ENCODE data around the gene ACBD6.

ACBD6 gene

GRCh38 chr1:180253585-180254495 is 248.5 kb downstream of the ACBD6 start:
- DNase-seq, result no peak

GRCh38 chr1:180252638-180253536 is 249.5 kb downstream of the ACBD6 start:
- no peak for DNase-seq

DNA sequence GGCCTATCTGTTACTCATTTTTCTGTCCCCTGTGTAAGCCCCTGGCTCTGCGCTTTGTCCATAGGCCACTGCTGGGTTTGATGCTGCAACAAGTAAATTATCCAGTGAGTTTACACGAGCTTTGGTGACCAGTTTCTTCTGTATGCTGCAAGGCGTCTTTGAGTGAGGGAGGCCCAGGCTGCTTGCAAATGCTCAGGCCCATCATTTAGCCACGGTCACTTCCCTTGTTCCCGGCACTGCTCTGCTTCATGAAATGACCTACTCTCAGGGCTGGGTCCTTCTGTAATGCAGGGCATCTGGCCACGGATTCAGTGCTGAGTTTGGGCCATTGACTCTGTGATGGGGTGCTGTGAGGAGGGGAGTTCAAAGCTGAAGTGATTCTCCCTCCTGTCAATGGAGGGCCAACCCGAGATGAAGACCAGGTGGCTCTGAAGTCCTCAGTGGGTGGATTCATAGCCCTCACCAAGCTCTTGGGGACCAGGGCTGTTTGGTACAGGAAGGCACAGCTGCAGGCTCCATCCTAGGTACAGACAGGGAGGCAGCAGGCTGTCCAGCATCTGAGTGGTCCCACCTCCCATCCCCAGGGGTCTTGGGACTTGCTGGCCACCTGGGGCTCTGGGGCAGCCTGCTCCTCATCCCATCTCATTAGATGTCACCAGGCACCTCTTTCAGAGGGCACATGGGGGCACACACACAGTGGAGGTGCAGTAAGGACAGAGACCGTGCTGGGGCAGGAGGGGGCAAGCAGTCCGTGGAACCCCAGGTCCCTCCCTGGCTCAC is 250.7 kb downstream of the ACBD6 start:
- DNase-seq, result no peak

- no peak for DNase-seq
Measured at GRCh38 chr1:180250883-180251509, 251.4 kb downstream of the ACBD6 start.

DNA sequence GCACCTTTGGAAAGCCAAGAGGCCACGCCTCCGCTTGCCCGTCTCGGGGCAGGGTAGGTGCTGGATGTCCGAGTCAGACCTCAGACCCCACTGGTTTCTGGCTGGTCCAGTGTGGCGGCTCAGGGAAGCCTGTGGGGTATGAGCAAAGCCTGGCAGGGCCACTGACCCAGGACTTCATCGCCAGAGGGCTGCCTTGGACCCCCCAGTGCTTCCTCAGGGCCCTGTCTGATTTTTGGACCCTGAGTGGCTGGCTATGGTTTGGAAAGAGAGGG is 251.9 kb downstream of the ACBD6 start:
- DNase-seq, result no peak

DNA sequence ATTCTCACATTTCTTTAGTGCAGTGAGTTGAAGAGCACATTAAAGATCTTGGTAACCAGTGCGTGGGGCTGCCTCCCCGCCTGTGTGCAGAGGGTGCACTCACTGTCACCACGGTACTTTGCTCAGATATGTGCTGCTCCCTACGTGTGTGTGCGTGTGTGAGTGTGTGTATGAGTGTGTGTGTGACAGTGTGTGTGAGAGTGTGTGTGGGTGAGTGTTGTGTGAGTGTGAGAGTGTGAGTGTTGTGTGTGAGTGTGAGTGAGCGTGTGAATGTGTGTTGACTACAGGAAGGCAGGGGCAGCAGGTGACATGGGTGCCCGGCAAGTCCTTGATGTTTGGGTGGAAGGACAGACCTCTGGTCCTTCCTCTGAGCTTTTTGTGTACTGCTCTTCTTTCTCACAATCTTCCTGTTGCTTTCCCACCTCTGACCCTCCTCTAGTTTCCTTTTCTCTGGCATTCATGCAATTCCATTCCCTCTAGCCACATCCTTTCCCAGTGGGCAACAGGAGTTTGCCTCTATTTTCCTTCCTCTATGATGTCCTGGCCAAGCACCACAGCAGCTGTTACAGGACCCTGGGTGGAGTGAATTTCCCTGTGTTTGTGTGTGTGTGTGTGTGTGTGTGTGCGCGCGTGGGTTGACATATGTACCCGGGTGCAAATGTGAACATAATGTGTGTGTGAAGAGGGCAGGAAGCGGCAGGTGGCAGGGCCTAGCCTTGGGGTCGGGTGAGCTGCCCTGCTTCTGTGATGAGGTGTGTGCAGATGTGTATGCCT is 252.5 kb downstream of the ACBD6 start:
- DNase-seq, result no peak

- no peak for DNase-seq
Measured at GRCh38 chr1:180248731-180249681, 253.4 kb downstream of the ACBD6 start.

- DNase-seq, result no peak
Measured at GRCh38 chr1:180248176-180248575, 254.2 kb downstream of the ACBD6 start.

DNA sequence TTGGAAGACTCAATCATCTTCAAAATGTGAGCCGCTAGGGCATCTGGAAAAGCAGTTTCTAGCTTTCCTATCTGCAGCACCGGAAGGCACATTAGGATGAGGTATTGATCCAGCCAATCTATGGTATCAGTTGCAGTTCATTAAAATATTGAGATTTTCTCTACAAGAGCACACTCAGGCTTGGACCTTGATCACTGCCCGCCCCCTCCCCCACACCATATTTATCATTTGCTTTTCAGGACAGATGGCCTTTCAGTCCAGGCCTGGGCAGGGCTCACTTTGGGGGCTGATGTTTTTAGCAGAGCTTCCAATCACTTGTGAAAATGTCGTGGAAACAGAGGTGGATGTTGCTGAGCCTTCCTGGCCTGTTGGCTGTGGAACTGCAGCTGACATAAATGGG is 254.8 kb downstream of the ACBD6 start:
- no peak for DNase-seq

DNA sequence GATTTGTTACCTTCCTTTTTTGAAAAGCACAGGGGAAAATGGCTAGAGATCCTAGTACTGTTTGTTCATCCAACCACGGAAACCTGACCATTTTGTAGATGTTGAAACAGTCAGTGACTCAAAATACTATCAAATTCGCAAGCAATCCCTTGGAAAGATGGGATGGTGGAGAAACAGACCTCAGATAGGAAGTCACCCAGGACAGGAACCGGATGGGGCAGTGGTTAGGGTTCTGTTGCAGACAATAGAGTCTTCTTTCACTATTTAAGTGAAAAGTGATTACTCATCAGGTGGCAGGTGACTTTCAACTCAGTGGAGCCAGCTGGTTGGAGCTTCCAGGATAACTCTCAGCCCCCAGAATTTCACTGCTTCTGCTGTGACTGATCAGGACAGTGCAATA is 255.3 kb downstream of the ACBD6 start:
- no peak for DNase-seq

DNA sequence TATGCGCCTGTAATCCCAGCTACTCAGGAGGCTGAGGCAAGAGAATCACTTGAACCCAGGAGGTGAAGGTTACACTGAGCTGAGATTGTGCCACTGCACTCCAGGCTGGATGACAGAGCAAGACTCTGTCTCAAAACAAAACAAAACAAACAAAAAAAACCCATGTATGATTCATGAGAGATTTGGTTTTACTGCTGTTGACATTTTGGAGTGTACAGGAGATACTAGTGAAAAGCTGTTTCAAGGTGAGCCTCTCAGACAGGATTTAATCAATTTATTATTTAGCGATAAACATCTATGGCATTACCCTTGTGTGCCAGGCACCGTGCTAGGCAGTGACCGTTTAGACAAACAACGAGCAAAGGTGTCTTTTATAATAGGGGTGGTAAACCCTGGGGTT is 255.8 kb downstream of the ACBD6 start:
- no peak for DNase-seq

DNA sequence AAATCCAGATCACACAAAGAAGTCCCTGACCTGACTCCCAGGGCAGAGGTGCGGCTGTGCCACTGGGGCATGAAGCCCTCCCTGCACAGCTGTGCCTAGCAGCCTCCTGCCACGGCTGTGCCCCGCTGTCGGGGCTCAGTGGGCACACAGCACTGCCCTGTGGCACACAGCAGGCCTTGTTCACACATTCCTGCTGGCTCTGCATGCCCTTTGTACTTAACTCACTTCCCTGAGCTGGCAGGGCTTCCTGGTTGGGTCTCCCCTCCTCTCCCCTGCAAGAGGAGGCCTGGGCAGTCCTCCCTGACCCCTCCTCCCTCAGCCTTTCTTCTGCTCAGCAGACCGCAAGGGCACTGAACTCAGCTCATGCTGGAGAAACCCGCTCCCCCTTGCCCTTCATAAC is 257.5 kb downstream of the ACBD6 start:
- DNase-seq, result no peak

DNA sequence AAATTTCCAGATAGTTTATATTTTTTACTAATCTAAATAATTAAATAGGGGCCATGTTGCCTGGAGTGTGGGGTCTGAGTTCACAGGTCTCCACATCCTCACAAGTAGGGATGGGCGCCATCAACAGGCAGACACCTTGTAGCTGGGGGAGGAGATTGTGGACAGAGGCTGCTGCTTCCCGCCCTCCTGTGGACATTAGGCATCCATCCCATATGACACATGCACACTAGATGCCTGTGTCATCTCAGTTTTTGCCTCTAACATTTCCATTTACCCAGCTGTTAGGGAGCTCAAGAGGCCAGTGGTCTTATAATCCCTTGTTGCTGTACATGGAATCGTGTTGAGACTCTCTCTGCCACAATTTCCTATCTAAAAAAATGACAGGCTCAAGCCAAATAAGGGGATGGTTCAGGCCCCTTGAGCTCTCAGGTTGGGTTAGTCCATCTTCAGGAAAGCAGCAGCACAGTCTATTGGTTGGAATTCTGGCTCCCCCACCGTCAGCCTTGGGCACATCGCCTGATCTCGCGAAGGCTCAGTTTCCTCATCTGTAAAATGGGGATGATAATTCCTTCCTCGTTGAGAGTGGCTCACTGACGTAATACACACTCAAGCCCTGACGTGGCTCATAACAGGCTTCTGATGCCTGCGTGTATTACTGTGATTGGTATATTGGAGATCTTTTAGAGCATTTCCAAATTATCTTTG is 258.7 kb downstream of the ACBD6 start:
- no peak for DNase-seq

DNA sequence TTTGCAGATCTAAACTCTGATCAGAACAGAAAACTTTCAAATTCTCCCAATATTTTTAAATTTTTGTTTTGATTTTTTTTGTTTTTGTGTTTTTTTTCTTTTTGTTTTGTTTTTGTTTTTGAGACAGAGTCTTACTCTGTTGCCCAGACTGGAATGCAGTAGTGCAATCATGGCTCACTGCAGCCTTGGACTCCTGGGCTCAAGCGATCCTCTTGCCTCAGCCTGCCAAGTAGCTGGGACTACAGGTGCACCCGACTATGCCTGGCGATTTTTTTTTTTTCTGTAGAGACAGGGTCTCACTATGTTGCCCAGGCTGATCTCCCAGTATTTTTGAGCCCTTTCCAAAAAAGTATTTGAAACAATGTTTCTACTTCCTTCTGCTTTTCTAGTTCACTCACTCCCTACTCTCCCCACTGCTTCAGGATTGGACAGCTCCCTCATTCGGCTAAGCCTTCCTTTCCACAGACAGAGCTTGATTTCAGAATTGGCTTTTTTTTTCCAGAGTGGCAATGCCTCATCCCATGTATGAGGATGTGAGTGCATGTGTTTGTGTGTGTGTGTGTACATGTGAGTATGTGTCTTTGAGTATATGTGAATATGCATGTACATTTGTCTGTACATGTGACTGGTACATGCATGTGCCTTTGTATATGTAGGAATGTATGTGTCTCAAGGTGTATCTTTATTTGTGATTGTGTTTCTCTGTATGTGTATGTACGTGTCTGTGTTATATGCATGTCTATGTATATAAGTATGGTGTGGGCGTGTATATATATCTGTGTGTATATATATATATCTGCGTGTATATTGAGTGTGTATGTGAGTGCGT is 260.4 kb downstream of the ACBD6 start:
- DNase-seq, result no peak

DNA sequence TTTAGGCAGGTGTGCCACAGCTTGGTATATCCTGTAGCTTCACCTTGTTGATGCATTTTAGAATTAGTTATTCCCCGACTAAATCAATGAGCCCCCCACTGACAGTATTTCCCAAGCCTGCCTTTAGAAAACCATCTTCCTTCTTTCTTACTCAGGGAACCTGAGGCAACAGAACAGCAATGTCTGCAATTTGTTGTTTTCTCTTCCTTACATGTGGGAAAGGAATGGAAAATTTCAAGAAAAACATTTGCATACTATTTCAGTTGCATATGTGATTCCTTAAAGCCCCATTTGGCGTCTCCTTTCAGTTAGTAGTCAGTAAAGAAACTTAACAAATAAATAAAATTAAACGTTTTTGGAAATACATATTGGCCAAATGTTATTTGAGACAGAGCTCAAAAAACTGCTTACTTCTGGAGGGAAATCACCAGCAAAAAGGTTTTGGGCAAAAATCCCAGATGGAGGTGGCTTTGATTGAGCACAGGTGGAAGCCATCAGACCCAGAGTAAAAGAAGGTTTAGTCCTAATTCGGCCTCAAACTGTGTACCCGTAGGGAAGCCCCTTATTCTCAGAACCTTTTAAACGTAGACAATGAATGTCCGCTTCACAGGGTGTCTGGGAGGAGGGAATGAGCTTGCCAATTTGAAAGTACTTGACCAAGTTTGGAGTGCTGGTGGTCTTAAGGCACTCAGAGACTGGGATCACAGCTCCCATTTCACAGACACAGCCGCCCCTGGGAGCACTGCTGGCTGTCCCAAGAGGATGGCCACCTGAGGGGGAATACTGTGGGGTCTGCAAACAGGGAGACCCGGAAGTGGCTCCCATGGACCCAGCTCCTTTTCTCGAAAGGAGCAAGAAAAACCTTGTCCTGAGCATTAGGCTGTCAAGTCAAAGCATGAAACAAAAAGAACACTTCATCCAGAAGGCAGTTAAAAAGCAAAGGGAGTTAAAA is 263.0 kb downstream of the ACBD6 start:
- DNase-seq, result no peak

DNA sequence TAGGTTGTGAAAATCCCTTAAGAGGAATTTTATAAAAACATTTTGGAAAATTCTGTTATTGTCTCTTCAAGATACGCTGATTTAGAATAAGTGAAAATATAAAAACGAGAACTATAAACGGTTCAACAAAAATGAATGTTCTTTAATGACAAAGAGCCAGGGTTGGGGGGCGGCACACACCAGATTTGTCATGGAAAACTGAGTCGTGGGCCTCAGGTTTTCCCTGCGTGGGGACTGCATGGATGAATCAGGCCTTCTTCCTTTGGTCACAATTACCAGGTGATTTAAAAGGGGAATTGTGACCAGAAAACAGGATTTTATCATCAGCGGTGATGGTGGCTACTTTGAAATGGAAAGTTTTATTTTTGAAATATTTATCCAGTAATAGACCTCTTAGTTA is 263.7 kb downstream of the ACBD6 start:
- DNase-seq, result no peak
